HPDE6-E6E7 (cell line): ENCODE results near the gene MAGED1.
"Not testable (repeated sequence)": the region's sequence is repeated elsewhere in the genome, so short reads cannot be mapped to it uniquely, and the experiment has no call there.

ENCODE experiments used
- DNase-seq: peaks from one replicate; pipeline ENCODE4 v3.0.0; 2011; ENCODE audit warnings: missing footprints; ENCODE audit errors: extremely low spot score

The MAGED1 gene

DNA sequence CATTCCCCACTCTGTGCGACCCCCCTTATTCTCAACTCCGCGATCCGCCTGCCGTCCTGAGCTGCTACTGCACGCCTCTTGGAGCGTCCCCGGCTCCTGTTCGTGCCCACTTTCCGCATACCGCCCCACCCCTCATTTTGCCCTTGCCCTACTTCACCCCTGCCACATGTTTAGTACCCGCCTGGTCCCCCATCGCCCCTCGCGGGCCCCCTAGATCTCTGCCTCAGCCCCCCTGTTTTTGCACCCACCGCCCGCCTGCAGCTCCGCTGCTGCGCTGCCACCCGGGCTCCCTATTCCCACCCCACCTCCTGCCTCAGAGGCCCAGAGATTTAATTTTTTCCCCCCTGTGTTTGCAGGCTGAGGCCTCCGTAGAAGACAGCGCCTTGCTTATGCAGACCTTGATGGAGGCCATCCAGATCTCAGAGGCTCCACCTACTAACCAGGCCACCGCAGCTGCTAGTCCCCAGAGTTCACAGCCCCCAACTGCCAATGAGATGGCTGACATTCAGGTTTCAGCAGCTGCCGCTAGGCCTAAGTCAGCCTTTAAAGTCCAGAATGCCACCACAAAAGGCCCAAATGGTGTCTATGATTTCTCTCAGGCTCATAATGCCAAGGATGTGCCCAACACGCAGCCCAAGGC, 1.4 kb downstream of the MAGED1 start:
- no peak for DNase-seq

- DNase-seq = no peak
These were observed 3.2 kb downstream of the MAGED1 start for GRCh38 chrX:51896626-51897025.

- DNase-seq = no peak
These were observed 6.3 kb downstream of the MAGED1 start for GRCh38 chrX:51899741-51900140.

GRCh38 chrX:51902510-51903050, 9.2 kb downstream of the MAGED1 start:
- no peak for DNase-seq

GRCh38 chrX:51905152-51905551, 11.7 kb downstream of the MAGED1 start:
- DNase-seq = not testable (repeated sequence)

DNA sequence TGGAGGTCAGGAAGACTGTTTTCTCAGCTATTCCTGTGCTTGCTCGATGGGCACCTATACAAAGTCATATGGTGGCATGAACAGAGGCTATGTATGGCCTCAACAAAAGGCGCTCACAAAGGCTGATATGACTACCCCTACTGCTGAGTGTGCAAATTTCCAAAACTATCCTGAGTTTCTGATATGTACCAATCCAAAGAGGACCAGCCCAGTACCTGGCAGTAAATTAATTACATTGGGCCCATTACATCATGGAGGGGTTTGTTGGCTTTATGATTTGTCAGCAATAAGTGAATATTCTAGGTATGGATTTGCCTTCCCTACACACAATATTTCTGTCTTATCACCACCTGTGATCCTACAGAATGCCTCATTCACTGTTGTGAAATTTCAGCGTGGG, 12.3 kb downstream of the MAGED1 start:
- DNase-seq = no peak

DNA sequence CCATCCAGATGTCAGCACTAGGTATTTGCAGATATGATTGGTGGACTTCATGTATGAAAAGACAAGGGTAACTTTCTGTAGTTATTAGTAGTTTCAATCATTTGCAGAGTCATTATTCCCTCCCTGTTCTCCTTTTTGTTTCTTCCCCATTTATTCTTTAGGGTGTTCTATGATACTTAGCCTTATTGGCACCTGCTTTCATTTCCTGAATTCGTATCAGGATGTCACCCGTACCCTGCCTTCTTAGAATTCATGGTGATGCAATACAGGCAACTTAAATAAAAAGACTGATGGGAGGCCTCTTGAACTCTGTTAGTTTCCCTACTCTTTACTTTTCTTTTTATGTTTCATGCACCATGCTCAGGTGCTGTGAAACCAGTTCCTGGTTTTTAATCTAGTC, 24.2 kb downstream of the MAGED1 start:
- no peak for DNase-seq

DNA sequence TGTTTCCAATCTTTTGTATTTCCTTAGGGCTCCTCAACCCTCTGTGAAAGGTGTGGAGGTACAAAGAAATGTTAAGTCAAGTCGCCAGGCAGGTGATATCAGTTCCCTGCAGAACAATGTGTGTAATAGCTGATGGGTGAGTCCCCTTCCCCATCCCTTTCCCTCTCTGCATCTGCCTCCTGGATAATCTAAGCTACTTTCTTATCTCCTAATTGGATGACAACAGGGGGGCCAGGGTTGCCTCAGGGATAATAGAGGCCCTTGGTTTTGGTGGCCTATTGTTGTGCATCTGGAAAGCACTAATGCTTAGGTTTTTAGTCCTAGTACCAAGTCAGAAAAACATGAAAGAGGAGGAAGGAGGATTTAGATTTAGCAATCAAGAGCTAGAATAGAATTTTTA, 29.1 kb downstream of the MAGED1 start:
- DNase-seq = no peak

- no peak for DNase-seq
These were observed 38.2 kb downstream of the MAGED1 start for GRCh38 chrX:51931566-51932150.
